Left renal cortex interstitium (tissue), 4 donors: ENCODE data around the gene IDI2. TPM values are rescaled to one million over a fixed set of nuclear protein-coding genes. Genes with fewer than 3 reads are reported as not detected.
"Not testable (repeated sequence)": the region's sequence is repeated elsewhere in the genome, so short reads cannot be mapped to it uniquely, and the experiment has no call there.

Source experiments
- DNase-seq, 4 donors: peaks; one replicate each; pipeline ENCODE4 v3.0.0-alpha.2; 2013; ENCODE audit warnings: low read depth in 4 of 4, low spot score in 2 of 4, missing footprints in 1 of 4
- polyA plus RNA-seq, 4 donors: library from polyadenylated mRNA; unstranded; fragments of 120-200 nt; gene quantifications; one replicate each; pipeline ENCODE4 v1.2.1, GENCODE V29; 2013; ENCODE audit not compliant: insufficient read length in 4 of 4

The IDI2 gene
- polyA plus RNA-seq: under 1 TPM in 1 of 4 donors, not detected in 3; 0.25 TPM

- DNase-seq: no peak
These were observed at the start of gene IDI2 for GRCh38 chr10:1025683-1026082. IDI2 (minus strand) TSS chr10:1025859; CDS start chr10:1024723, 1,136 bp downstream.

- no peak for DNase-seq
These were observed 49.2 kb upstream of the IDI2 start for GRCh38 chr10:1074748-1075308.

- DNase-seq: no peak
These were observed 48.5 kb upstream of the IDI2 start for GRCh38 chr10:1074052-1074747.

- DNase-seq: no peak
These were observed 45.3 kb upstream of the IDI2 start for GRCh38 chr10:1070919-1071318.

GRCh38 chr10:1068380-1069361 lies 43.0 kb upstream of the IDI2 start:
- no peak for DNase-seq

GRCh38 chr10:1066734-1067133 lies 41.1 kb upstream of the IDI2 start:
- not testable (repeated sequence) for DNase-seq

GRCh38 chr10:1064964-1065247 lies 39.2 kb upstream of the IDI2 start:
- no peak for DNase-seq

GRCh38 chr10:1063232-1063865 lies 37.7 kb upstream of the IDI2 start:
- DNase-seq: no peak

- DNase-seq: no peak
These were observed 36.5 kb upstream of the IDI2 start for GRCh38 chr10:1061930-1062774.

GRCh38 chr10:1059902-1060301 lies 34.2 kb upstream of the IDI2 start:
- no peak for DNase-seq

GRCh38 chr10:1058017-1058416 lies 32.4 kb upstream of the IDI2 start:
- no peak for DNase-seq

- DNase-seq: no peak
These were observed 31.5 kb upstream of the IDI2 start for GRCh38 chr10:1057106-1057657.

GRCh38 chr10:1056326-1057105 lies 30.9 kb upstream of the IDI2 start, which contains the start of gene WDR37:
WDR37 (plus strand) TSS chr10:1056385; CDS start chr10:1072156, 15,771 bp downstream.
- DNase-seq: peak; percentile 53 to 71 (median 70)

- no peak for DNase-seq
These were observed 29.0 kb upstream of the IDI2 start for GRCh38 chr10:1054684-1055083.

GRCh38 chr10:1050554-1050953 lies 24.9 kb upstream of the IDI2 start:
- no peak for DNase-seq

- DNase-seq: no peak
These were observed 24.5 kb upstream of the IDI2 start for GRCh38 chr10:1050145-1050544.

- no peak for DNase-seq
These were observed 23.8 kb upstream of the IDI2 start for GRCh38 chr10:1049425-1049958.

GRCh38 chr10:1048732-1049424 lies 23.2 kb upstream of the IDI2 start, which contains the start of gene IDI1:
IDI1 (minus strand) TSS chr10:1049119; CDS start chr10:1049003, 116 bp downstream.
- peak; percentile 93 to 96 (median 94) for DNase-seq
